Measurements from ENCODE around the gene FAM3A. TPM values are rescaled to one million over a fixed set of nuclear protein-coding genes. Genes with fewer than 3 reads are reported as not detected.
"Not testable (repeated sequence)": the region's sequence is repeated elsewhere in the genome, so short reads cannot be mapped to it uniquely, and the experiment has no call there.

Gene FAM3A
- polyA plus RNA-seq, 3 donors = 48.9 to 61.5 (median 49.3) TPM

GRCh38 chrX:154508384-154508745, 7.7 kb downstream of the FAM3A start:
- H3K27ac ChIP-seq (ENCODE audit: low read depth, low read length) = no peak overlapping the region
- WGBS, 3 donors = 85 to 98% (median 91%) methylated on average over 4 to 13 of the region's 13 CpGs

DNA sequence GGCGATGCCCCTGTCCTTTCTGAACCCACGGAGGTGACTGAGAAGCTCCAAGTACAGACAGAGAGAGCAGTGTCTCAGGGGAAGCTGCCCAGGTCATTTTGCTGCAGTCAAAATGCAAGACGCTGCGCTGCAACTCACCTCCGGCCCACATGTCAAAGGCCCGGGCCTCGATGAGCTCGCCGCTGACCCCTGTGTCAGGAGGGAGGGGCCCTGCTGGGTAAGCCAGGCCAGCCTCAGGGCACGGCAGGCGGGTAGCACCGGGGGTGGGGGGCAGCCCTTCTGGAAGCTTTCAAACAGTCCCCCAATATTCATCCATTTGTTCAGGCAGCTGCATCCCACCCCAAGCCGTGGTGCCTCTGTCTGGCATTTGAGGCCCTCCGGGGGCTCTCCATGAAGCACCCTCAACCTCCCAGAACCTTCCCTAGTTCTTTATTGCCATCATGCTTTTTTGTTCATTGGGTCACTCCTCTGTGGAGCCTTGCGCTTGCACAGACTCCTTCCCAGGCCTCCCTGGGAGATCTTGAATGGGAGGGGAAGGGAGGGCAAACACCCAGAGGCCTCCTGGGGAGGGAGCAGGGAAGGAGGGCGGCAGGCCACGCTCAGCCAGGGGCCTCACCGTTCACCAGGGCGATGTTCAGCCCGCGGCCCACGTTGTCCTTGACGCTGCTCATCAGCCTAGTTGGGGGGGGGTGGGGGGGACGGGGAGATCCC, 8.2 kb downstream of the FAM3A start:
- WGBS, 3 donors = 84 to 89% (median 84%) methylated on average over 17 to 24 of the region's 24 CpGs
- H3K27ac ChIP-seq (ENCODE audit: low read depth, low read length) = no peak overlapping the region

GRCh38 chrX:154506483-154507332, 9.3 kb downstream of the FAM3A start:
- 91 to 94% (median 91%) methylated on average over 13 to 37 of the region's 37 CpGs for WGBS, 3 donors
- H3K27ac ChIP-seq (ENCODE audit: low read depth, low read length) = no peak overlapping the region

GRCh38 chrX:154505734-154506133, 10.3 kb downstream of the FAM3A start:
- H3K27ac ChIP-seq (ENCODE audit: low read depth, low read length) = no peak overlapping the region
- WGBS, 3 donors = 58 to 92% (median 74%) methylated on average over 8 to 12 of the region's 12 CpGs

GRCh38 chrX:154502989-154503388, 13.0 kb downstream of the FAM3A start:
- WGBS, 3 donors = 80 to 92% (median 87%) methylated on average over 3 of the region's 3 CpGs
- no peak overlapping the region for H3K27ac ChIP-seq (ENCODE audit: low read depth, low read length)

DNA sequence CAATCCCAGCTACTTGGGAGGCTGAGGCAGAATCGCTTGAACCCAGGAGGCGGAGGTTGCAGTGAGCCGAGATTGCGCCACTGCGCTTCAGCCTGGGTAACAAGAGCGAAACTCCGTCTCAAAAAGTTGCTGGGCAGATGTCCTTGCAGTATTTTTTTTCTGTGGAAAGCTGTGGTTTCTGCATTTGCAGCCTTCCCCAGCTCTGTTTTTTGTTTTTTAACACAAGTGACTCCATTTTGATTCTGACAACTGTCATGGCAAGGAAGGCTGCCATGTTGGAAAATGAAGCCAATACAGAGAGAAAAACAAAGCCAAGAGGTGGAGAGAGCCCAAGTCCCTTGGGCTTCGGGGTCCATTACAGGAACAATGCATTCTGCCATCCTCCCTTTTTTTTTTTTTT, 13.9 kb downstream of the FAM3A start:
- H3K27ac ChIP-seq (ENCODE audit: low read depth, low read length) = no peak overlapping the region
- WGBS, 3 donors = 82 to 90% (median 85%) methylated on average over 8 of the region's 8 CpGs

DNA sequence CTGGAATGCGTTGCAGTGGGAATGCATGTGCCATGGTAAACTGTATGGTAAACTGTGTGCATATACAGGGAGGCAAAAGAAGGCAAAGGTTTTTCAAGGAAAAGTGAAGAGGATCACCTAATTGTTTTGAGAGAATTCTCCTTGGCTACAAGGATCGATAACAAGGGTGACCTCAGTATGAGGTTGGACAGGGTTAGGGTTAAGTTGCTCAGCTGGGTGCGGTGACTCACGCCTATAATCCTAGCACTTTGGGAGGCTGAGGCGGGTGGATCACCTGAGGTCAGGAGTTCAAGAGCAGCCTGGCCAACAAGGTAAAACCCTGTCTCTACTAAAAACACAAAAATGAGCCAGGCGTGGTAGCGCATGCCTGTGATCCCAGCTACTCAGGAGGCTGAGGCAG, 14.6 kb downstream of the FAM3A start:
- 87 to 97% (median 88%) methylated on average over 7 of the region's 7 CpGs for WGBS, 3 donors
- not testable (repeated sequence) for H3K27ac ChIP-seq (ENCODE audit: low read depth, low read length)

DNA sequence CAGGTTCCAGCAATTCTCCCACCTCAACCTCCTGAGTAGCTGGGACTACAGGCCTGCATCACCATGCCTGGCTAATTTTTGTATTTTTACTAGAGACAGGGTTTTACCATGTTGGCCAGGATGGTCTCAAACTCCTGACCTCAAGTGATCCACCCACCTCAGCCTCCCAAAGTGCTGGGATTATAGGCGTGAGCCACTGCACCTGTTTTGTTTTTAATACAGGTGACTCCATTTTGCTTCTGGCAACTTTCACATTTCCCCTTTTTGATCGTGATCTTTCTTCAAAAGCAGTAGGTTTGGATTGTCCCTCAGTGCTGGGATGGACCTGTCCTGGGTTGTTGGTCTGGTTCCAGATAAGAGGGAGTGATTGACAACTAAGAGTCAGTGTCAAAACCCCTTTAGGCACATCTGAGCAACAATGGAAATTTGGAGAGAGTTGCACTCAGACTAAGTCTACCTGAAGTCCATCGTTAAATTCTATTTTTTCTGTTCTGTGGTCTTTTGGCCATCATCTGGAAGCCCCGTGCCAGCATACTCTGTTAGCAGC, 19.4 kb downstream of the FAM3A start:
- WGBS, 3 donors = 59 to 81% (median 80%) methylated on average over 4 of the region's 4 CpGs

DNA sequence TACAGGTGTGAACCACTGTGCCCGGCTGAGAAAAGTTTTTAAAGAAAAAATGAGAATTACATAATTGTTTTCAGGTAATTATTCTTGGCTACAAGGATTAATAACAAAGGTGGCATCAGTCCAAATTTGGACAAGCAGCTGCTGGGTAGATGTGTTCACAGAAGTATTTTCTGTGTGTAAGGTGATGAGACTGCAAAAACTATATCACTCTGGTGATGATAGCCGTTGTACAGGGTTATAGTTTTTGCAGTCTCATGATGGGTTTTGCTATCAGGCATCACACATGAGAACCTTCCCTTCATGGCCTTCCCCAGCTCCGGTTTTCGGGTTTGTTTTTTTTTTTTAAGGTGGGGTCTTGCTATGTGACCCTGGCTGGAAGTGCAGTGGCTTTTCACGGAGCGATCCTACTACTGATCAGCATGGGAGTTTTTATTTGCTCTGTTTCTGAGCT, 20.5 kb downstream of the FAM3A start:
- WGBS, 3 donors = 68 to 91% (median 69%) methylated on average over 4 to 6 of the region's 6 CpGs
- no peak overlapping the region for H3K27ac ChIP-seq (ENCODE audit: low read depth, low read length)

More for the DNA sequence above, 19.4 kb downstream of the FAM3A start:
- not testable (repeated sequence) for H3K27ac ChIP-seq (ENCODE audit: low read depth, low read length)

DNA sequence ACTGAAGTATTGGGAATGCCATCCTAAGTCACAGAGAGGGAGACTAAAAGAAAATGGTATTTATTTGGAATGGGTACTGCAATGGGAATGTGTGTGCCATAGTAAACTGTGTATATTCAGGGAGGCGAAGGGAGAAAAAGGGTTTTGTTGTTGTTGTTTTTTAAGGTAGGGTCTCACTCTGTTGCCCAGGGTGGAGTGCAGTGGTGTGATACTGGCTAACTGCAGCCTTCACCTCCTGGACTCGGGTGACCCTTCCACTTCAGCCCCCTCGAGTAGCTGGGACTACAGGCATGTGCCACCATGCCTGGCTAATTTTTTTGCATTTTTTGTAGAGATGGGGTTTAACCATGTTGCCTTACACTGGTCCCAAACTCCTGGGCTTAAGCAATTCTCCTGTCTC, 21.3 kb downstream of the FAM3A start:
- 66 to 92% (median 86%) methylated on average over 3 of the region's 3 CpGs for WGBS, 3 donors
- H3K27ac ChIP-seq (ENCODE audit: low read depth, low read length) = no peak overlapping the region

DNA sequence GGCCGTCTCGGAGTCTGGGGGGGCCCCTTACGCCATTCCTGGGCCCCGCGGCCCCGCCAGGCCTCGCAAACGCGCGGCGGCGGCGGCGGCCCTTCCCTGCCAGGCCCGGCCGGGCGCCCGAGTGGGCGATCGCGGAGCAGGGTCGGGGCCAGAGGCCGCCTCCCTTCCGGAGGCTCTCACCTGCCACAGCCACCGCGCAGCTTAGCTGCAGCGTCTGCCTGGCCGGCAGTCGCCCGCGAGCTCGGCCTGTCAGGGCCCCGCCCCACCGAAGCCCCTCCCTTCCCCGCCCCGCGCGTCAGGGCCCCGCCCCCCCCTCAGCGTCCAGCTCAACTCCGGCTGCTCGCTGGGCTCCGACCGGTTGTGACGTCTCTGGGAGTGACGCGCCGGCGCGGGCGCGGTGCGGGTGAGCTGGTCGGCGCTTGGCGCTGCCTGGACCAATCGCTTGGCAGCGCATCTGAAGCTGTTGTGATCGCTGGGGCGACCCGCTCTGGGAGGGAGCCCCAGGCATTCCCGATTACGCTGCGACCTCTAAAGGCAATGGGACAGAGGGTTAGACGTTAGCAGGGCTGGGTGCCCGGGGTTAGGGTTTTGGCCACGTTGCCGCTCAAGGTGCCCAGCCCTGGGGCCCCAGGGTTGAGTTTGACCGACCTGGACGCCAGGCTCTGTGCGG, 25.5 kb downstream of the FAM3A start, which contains the start of gene SLC10A3:
SLC10A3 (minus strand) TSS at position 216 of the 670 bp plus-strand sequence. CDS start 1,689 bp downstream, outside the sequence.
- H3K27ac ChIP-seq (ENCODE audit: low read depth, low read length) = peak within 1 kb of the TSS; percentile 66
- WGBS, 3 donors = 0 to 29% (median 0%) methylated on average over 29 to 63 of the region's 71 CpGs

- WGBS, 3 donors = 0 to 42% (median 0%) methylated on average over 10 to 18 of the region's 19 CpGs
- H3K27ac ChIP-seq (ENCODE audit: low read depth, low read length) = peak overlapping the region; percentile 66
Measured at GRCh38 chrX:154490021-154490413, 26.0 kb downstream of the FAM3A start.

- 85 to 96% (median 94%) methylated on average over 3 to 4 of the region's 4 CpGs for WGBS, 3 donors
Measured at GRCh38 chrX:154489182-154489581, 26.9 kb downstream of the FAM3A start.

GRCh38 chrX:154488336-154489075, 27.5 kb downstream of the FAM3A start:
- H3K27ac ChIP-seq (ENCODE audit: low read depth, low read length) = no peak overlapping the region
- 88 to 94% (median 90%) methylated on average over 8 to 20 of the region's 20 CpGs for WGBS, 3 donors

More at GRCh38 chrX:154489182-154489581, 26.9 kb downstream of the FAM3A start:
- no peak overlapping the region for H3K27ac ChIP-seq (ENCODE audit: low read depth, low read length)

DNA sequence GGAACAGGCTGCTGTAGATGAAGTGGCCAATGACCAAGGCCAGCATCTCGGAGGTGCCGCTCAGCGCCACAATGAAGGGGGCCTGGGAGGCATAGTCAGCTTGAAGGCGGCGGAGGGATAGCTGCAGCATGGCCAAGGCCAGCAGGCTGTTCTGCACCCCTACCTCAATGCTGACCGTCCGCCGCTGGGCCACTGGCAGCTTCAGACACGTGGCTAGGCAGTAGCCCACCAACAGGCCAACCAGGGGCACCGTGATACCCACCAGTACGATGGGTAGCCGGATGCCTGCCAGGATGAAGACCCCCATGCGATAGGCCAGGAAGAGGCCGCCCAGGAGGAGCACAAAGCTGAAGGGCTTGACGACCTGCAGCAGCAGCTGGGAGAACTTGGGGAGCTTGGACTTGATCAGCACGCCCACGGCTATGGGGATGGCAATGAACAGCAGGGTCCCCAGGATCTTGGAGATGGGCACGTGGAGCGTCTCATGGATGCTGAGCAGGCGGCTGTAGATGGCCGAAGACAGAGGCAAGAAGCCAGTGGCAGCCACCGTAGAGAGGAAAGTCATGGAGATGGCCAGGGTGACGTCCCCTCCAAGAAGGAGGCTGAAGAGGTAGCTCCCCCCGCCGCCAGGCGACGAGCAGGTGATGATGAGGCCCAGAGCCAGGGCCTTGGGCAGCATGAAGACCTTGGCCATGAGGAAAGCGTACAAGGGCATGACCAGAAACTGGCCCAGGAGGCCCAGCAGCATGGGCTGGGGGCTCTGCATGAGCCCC, 28.3 kb downstream of the FAM3A start:
- WGBS, 3 donors = 86 to 97% (median 93%) methylated on average over 21 to 28 of the region's 28 CpGs
- H3K27ac ChIP-seq (ENCODE audit: low read depth, low read length) = no peak overlapping the region

DNA sequence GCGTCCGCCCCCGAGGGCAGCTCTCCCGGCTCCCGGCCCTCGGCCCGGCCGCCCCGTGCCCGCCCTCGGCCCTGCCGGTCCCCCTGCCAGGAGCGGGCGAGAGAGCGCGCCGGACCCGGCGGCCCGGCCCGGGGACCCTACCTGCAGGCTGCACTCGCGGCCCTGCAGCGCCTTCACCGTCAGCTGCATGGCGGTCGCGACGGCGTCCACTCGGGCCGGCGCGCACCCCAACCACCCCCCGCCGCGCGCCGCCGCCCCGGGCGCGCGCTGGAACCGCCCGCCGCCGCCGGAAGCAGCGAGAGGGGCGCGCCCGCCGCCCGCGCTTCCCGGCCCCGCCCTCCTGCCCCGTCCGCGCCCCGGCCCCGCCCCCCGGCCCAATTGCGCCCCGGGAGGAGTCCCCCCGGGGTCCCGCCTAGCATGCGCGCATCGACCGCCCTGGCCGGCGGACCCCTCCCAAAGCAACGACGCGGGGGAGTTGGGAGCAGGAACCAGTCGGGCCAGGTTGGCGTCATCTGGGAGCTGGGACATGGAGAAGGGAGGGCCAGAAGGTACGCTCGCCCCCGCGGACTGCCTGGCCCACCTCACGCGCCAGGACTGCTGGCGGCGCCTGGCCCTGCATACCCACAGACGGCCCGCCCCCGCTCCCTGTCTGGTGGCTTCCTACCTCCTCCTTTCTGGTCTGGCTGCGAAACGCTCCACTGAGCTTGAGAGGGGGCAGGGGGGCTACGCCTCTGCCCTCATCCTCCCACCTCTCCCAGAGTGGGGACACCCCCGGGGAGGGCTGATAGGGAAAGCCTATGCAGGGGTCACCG, 29.4 kb downstream of the FAM3A start, which contains the start of gene UBL4A:
UBL4A (minus strand) TSS at position 220 of the 812 bp plus-strand sequence; CDS start at position 189, 31 bp downstream.
- 0 to 35% (median 1%) methylated on average over 22 to 73 of the region's 95 CpGs for WGBS, 3 donors
- no peak within 1 kb of the TSS for H3K27ac ChIP-seq (ENCODE audit: low read depth, low read length)
